Measurements from ENCODE around the gene PLEKHH3.
"Not testable (repeated sequence)": the region's sequence is repeated elsewhere in the genome, so short reads cannot be mapped to it uniquely, and the experiment has no call there.

PLEKHH3 gene

GRCh38 chr17:42632949-42633444 lies 43.8 kb downstream of the PLEKHH3 start:
- no peak for DNase-seq (ENCODE audit: low read depth in 3 of 3, low spot score in 1 of 3)

- DNase-seq (ENCODE audit: low read depth in 3 of 3, low spot score in 1 of 3): no peak
Observed at GRCh38 chr17:42629411-42630009, 47.3 kb downstream of the PLEKHH3 start.

GRCh38 chr17:42627032-42627764 lies 49.6 kb downstream of the PLEKHH3 start:
- DNase-seq (ENCODE audit: low read depth in 3 of 3, low spot score in 1 of 3): not testable (repeated sequence)

- DNase-seq (ENCODE audit: low read depth in 3 of 3, low spot score in 1 of 3): no peak
Observed at GRCh38 chr17:42623732-42624596, 52.8 kb downstream of the PLEKHH3 start.

GRCh38 chr17:42623271-42623670 lies 53.5 kb downstream of the PLEKHH3 start:
- no peak for DNase-seq (ENCODE audit: low read depth in 3 of 3, low spot score in 1 of 3)

- DNase-seq (ENCODE audit: low read depth in 3 of 3, low spot score in 1 of 3): not testable (repeated sequence)
Observed at GRCh38 chr17:42621987-42622386, 54.8 kb downstream of the PLEKHH3 start.

- no peak for DNase-seq (ENCODE audit: low read depth in 3 of 3, low spot score in 1 of 3)
Observed at GRCh38 chr17:42618442-42619150, 58.2 kb downstream of the PLEKHH3 start.

- no peak for DNase-seq (ENCODE audit: low read depth in 3 of 3, low spot score in 1 of 3)
Observed at GRCh38 chr17:42617956-42618431, 58.8 kb downstream of the PLEKHH3 start.

Measured in stimulated activated CD4-positive, alpha-beta T cell treated with anti-CD3 and anti-CD28 coated beads, TNF-alpha, amount 100 ng/mL, for 1 hour (primary cell).